ENCODE data around the gene ME1.

The ME1 gene

DNA sequence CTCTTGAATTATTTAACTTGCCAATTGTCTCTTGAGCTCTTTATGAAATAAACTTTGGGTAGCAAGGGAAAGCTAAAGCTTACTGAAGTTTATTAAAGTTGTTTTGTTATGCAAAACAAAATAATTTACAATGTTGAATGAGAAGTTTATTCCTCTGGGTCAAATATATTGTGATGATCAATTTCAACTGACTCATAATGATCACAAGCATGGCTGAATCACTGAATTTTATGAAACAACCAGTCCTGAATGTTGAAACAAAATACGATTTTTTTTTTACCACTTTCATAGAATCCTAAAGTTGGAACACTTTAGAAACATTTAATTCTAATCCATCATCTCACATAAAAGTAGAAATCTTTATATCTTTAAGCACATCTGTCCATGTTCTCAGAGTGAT, 127.4 kb downstream of the ME1 start:
- TF ChIP-seq YY1 (IDR thresholded peaks at IDR 0.05; ENCODE audit: low read depth): no peak
- TF ChIP-seq ZBTB7A (IDR thresholded peaks at IDR 0.05; ENCODE audit: low read depth): no peak
- TF ChIP-seq, protein P1, sequence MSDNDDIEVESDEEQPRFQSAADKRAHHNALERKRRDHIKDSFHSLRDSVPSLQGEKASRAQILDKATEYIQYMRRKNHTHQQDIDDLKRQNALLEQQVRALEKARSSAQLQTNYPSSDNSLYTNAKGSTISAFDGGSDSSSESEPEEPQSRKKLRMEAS (IDR thresholded peaks at IDR 0.05): no peak

DNA sequence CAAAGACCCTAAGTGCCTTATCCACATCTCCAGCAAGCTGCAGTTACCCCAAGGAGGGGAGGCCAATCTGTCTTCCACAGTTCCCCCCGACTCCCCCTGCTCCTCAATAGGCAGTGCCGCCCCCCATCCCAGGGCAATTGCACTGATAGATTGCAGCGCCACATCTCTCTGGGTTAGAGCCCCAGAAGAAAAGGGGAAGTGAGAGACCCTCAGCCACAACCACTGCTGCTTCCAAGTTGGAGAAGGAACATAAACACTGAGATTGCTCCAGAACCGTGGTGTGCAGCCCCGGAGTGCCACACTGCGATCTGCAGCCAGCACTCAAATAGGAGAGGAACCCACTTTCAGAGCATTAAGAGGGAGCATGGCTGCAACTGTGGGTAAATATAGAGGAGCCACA, 136.2 kb downstream of the ME1 start:
- TF ChIP-seq TAF1 (IDR thresholded peaks at IDR 0.05; ENCODE audit: low read depth) (no peak), CREB1 (IDR thresholded peaks at IDR 0.05; ENCODE audit: low read depth) (no peak)

DNA sequence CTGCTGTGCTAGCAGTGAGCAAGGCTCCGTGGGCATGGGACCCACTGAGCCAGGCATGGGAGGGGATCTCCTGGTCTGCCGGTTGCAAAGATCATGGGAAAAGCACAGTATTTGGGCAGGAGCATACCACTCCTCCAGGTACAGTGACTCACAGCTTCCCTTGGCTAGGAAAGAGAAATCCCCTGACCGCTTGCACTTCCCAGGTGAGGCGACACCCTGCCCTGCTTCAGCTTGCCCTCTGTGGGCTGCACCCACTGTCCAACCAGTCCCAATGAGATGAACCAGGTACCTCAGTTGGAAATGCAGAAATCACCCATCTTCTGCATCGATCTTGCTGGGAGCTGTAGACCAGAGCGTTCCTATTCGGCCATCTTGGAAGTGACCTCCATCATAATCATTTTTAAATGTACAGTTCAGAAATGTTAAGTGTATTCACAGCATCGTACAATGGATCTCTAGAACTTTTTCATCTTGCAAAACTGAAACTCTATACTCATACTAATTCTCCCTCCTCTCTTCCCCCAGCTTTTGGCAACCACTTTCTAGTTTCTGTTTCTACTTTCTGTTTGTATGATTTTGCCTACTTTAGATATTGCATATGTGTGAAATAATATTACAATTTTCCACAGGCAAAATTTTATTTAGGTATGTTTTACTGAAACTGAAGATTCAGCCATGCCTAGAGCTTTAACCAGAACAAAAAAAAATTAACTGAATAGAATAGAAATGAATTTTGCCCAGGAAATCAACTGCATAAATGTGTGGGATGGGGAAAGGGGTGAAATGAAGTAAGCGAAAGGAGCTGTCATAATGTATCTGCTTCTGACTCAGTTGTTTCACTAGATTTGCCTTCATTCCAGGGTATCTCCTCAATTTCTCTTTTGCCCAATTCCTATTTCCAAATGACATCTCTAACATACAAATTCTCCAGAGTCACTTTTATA, 137.7 kb downstream of the ME1 start:
- TF ChIP-seq FOXM1 (IDR thresholded peaks at IDR 0.05; ENCODE audit: borderline replicate concordance, low read depth) (no peak), TEAD4 (IDR thresholded peaks at IDR 0.05) (no peak), ZBTB7A (IDR thresholded peaks at IDR 0.05; ENCODE audit: low read depth) (no peak), YY1 (IDR thresholded peaks at IDR 0.05; ENCODE audit: low read depth) (no peak), TAF1 (IDR thresholded peaks at IDR 0.05; ENCODE audit: low read depth) (no peak), EGR1 (IDR thresholded peaks at IDR 0.05) (no peak), TCF12 (IDR thresholded peaks at IDR 0.05; ENCODE audit: low read depth) (no peak), CREB1 (IDR thresholded peaks at IDR 0.05; ENCODE audit: low read depth) (no peak), CEBPB (IDR thresholded peaks at IDR 0.05) (no peak), RAD21 (IDR thresholded peaks at IDR 0.05; ENCODE audit: low read depth) (no peak), NFIC (IDR thresholded peaks at IDR 0.05) (no peak), EP300 (IDR thresholded peaks at IDR 0.05; ENCODE audit: borderline replicate concordance) (no peak)
- TF ChIP-seq, protein P1 (IDR thresholded peaks at IDR 0.05): no peak
- TF ChIP-seq, protein P2, sequence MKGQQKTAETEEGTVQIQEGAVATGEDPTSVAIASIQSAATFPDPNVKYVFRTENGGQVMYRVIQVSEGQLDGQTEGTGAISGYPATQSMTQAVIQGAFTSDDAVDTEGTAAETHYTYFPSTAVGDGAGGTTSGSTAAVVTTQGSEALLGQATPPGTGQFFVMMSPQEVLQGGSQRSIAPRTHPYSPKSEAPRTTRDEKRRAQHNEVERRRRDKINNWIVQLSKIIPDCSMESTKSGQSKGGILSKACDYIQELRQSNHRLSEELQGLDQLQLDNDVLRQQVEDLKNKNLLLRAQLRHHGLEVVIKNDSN (IDR thresholded peaks at IDR 0.05): no peak
- TF ChIP-seq, protein P3, sequence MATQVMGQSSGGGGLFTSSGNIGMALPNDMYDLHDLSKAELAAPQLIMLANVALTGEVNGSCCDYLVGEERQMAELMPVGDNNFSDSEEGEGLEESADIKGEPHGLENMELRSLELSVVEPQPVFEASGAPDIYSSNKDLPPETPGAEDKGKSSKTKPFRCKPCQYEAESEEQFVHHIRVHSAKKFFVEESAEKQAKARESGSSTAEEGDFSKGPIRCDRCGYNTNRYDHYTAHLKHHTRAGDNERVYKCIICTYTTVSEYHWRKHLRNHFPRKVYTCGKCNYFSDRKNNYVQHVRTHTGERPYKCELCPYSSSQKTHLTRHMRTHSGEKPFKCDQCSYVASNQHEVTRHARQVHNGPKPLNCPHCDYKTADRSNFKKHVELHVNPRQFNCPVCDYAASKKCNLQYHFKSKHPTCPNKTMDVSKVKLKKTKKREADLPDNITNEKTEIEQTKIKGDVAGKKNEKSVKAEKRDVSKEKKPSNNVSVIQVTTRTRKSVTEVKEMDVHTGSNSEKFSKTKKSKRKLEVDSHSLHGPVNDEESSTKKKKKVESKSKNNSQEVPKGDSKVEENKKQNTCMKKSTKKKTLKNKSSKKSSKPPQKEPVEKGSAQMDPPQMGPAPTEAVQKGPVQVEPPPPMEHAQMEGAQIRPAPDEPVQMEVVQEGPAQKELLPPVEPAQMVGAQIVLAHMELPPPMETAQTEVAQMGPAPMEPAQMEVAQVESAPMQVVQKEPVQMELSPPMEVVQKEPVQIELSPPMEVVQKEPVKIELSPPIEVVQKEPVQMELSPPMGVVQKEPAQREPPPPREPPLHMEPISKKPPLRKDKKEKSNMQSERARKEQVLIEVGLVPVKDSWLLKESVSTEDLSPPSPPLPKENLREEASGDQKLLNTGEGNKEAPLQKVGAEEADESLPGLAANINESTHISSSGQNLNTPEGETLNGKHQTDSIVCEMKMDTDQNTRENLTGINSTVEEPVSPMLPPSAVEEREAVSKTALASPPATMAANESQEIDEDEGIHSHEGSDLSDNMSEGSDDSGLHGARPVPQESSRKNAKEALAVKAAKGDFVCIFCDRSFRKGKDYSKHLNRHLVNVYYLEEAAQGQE (IDR thresholded peaks at IDR 0.05; ENCODE audit: low read depth): no peak

DNA sequence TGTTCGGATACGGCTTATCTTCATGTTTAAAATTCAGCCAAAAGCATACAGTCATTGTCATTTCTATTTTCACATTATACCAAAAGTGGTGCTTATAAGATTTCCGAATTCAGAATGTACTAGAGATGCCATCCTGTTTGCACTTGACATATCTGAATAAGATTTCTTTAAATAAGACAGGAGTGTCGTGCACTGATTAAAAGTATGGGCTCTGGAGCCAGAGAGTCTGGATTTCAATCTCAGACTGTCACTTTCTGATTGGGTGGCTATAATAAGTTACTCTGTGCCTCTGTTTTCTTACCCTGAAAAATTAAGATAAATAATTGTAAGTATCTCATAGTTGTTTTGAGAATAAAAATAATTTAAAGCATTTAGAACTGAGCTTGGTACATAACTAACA, 144.9 kb downstream of the ME1 start:
- TF ChIP-seq RAD21 (IDR thresholded peaks at IDR 0.05; ENCODE audit: low read depth) (no peak), TCF12 (IDR thresholded peaks at IDR 0.05; ENCODE audit: low read depth) (no peak), EP300 (IDR thresholded peaks at IDR 0.05; ENCODE audit: borderline replicate concordance) (no peak), CREB1 (IDR thresholded peaks at IDR 0.05; ENCODE audit: low read depth) (no peak), CEBPB (IDR thresholded peaks at IDR 0.05) (no peak), YY1 (IDR thresholded peaks at IDR 0.05; ENCODE audit: low read depth) (no peak), TEAD4 (IDR thresholded peaks at IDR 0.05) (no peak), FOXM1 (IDR thresholded peaks at IDR 0.05; ENCODE audit: borderline replicate concordance, low read depth) (no peak), ZBTB7A (IDR thresholded peaks at IDR 0.05; ENCODE audit: low read depth) (no peak), NFIC (IDR thresholded peaks at IDR 0.05) (no peak), EGR1 (IDR thresholded peaks at IDR 0.05) (no peak), TAF1 (IDR thresholded peaks at IDR 0.05; ENCODE audit: low read depth) (no peak)
- TF ChIP-seq, protein P3 (IDR thresholded peaks at IDR 0.05; ENCODE audit: low read depth): no peak
- TF ChIP-seq, protein P1 (IDR thresholded peaks at IDR 0.05): no peak
- TF ChIP-seq, protein P2 (IDR thresholded peaks at IDR 0.05): no peak

DNA sequence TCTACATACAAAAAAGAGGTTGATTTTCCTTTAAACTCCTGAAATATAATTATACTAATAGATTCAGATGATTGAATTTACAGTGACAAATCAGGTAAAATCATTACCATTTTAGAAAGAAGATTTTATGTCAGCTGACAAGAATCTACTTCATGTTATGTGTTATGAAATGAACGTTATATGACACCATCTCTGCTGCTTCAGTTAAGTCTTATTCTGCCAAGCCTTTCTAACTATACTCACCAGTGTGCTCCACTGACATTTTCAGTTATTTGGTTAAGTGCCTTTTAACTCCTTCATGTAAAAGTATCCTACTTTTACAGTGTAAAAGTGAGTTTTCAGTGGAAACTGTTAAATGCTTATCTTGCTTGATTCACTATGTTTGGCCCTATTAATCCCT, 157.3 kb downstream of the ME1 start:
- TF ChIP-seq CEBPB (IDR thresholded peaks at IDR 0.05) (no peak), ZBTB7A (IDR thresholded peaks at IDR 0.05; ENCODE audit: low read depth) (no peak), YY1 (IDR thresholded peaks at IDR 0.05; ENCODE audit: low read depth) (no peak), NFIC (IDR thresholded peaks at IDR 0.05) (no peak), TCF12 (IDR thresholded peaks at IDR 0.05; ENCODE audit: low read depth) (no peak), FOXM1 (IDR thresholded peaks at IDR 0.05; ENCODE audit: borderline replicate concordance, low read depth) (no peak), TAF1 (IDR thresholded peaks at IDR 0.05; ENCODE audit: low read depth) (no peak), CREB1 (IDR thresholded peaks at IDR 0.05; ENCODE audit: low read depth) (no peak), EGR1 (IDR thresholded peaks at IDR 0.05) (no peak), RAD21 (IDR thresholded peaks at IDR 0.05; ENCODE audit: low read depth) (no peak)
- TF ChIP-seq, protein P3 (IDR thresholded peaks at IDR 0.05; ENCODE audit: low read depth): no peak
